ACHN (cell line): ENCODE results near the gene CYP46A1.

ENCODE experiments used
- DNase-seq: peaks from one replicate; pipeline ENCODE4 v3.0.0-alpha.2; 2015
- in situ Hi-C: cut with HindIII; loops from 2 replicates; pipeline ENCODE4 v1.10.0; 2017; ENCODE audit warnings: low sequenced_read_pairs, low pct_ligation_motif_present, low pct_unique_long_range_greater_than_20kb

The CYP46A1 gene

GRCh38 chr14:99699861-99700260 lies 15.8 kb downstream of the CYP46A1 start:
- DNase-seq = no peak
- in situ Hi-C loops = no loop called here

GRCh38 chr14:99700379-99700778 lies 16.3 kb downstream of the CYP46A1 start:
- in situ Hi-C loops = no loop called here

GRCh38 chr14:99701260-99701659 lies 17.2 kb downstream of the CYP46A1 start:
- DNase-seq = no peak
- in situ Hi-C loops = no loop called here

More at GRCh38 chr14:99700379-99700778, 16.3 kb downstream of the CYP46A1 start:
- DNase-seq = no peak

- in situ Hi-C loops = no loop called here
- no peak for DNase-seq
These were observed 18.0 kb downstream of the CYP46A1 start for GRCh38 chr14:99702115-99702514.

- in situ Hi-C loops = no loop called here
- DNase-seq = no peak
These were observed 19.3 kb downstream of the CYP46A1 start for GRCh38 chr14:99703381-99703780.

GRCh38 chr14:99704037-99704436 lies 19.9 kb downstream of the CYP46A1 start:
- in situ Hi-C loops = no loop called here
- DNase-seq = no peak

- in situ Hi-C loops = no loop called here
- no peak for DNase-seq
These were observed 22.2 kb downstream of the CYP46A1 start for GRCh38 chr14:99706107-99706900.

GRCh38 chr14:99707420-99707819 lies 23.3 kb downstream of the CYP46A1 start:
- no peak for DNase-seq
- in situ Hi-C loops = no loop called here

- DNase-seq = no peak
- in situ Hi-C loops = no loop called here
These were observed 23.8 kb downstream of the CYP46A1 start for GRCh38 chr14:99707921-99708320.

- in situ Hi-C loops = no loop called here
- no peak for DNase-seq
These were observed 24.4 kb downstream of the CYP46A1 start for GRCh38 chr14:99708449-99708848.

- in situ Hi-C loops = no loop called here
These were observed 29.9 kb downstream of the CYP46A1 start for GRCh38 chr14:99713972-99714371.

GRCh38 chr14:99715266-99716000 lies 31.3 kb downstream of the CYP46A1 start:
- DNase-seq = no peak
- in situ Hi-C loops = no loop called here

More at GRCh38 chr14:99713972-99714371, 29.9 kb downstream of the CYP46A1 start:
- DNase-seq = no peak

GRCh38 chr14:99716091-99716849 lies 32.2 kb downstream of the CYP46A1 start:
- in situ Hi-C loops = no loop called here
- DNase-seq = no peak

GRCh38 chr14:99716850-99717681 lies 33.0 kb downstream of the CYP46A1 start:
- in situ Hi-C loops = no loop called here
- no peak for DNase-seq

- in situ Hi-C loops = no loop called here
These were observed 33.5 kb downstream of the CYP46A1 start for GRCh38 chr14:99717682-99718013.

GRCh38 chr14:99718031-99718810 lies 34.1 kb downstream of the CYP46A1 start:
- in situ Hi-C loops = no loop called here

More at GRCh38 chr14:99717682-99718013, 33.5 kb downstream of the CYP46A1 start:
- DNase-seq = no peak

GRCh38 chr14:99718811-99719192 lies 34.7 kb downstream of the CYP46A1 start:
- no peak for DNase-seq
- in situ Hi-C loops = no loop called here

More at GRCh38 chr14:99718031-99718810, 34.1 kb downstream of the CYP46A1 start:
- DNase-seq = no peak
